ENCODE measurements around the gene NPIPB12.
"Not testable (repeated sequence)": the region's sequence is repeated elsewhere in the genome, so short reads cannot be mapped to it uniquely, and the experiment has no call there.

NPIPB12 gene

DNA sequence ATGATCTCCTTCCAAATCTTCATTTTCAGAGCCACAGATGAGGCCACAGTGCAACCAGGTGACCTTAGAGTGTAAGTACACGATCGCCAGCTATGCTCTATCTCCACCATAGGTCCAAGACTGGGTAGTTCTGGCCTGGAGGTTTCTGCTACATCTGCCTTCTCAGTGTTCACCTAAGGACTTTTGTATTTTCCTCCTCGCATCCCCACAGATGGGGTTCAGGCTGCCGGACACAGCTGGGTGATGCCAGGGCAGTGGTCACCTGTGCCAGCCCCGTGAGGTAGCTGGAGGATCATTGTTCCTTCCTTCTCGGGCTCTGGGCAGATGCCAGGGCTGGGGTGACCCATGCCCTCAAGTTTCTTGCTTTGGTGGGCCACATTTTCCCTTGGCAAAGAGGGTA, at the start of gene NPIPB12:
Gene NPIPB12, minus strand, starts transcription at position 101 of the 400 bp plus-strand sequence.
- not testable (repeated sequence) for DNase-seq

- DNase-seq = not testable (repeated sequence)
Observed at GRCh38 chr16:29521520-29521919, 15.3 kb upstream of the NPIPB12 start.

- not testable (repeated sequence) for DNase-seq
Observed at GRCh38 chr16:29482276-29482675, 23.9 kb downstream of the NPIPB12 start.

GRCh38 chr16:29472065-29472464, 34.1 kb downstream of the NPIPB12 start:
- not testable (repeated sequence) for DNase-seq

GRCh38 chr16:29469660-29470059, 36.5 kb downstream of the NPIPB12 start:
- not testable (repeated sequence) for DNase-seq

- DNase-seq = not testable (repeated sequence)
Observed at GRCh38 chr16:29467654-29468366, 38.4 kb downstream of the NPIPB12 start.

GRCh38 chr16:29466904-29467303, 39.3 kb downstream of the NPIPB12 start:
- DNase-seq = not testable (repeated sequence)

- not testable (repeated sequence) for DNase-seq
Observed at GRCh38 chr16:29465985-29466824, 40.0 kb downstream of the NPIPB12 start.

- DNase-seq = not testable (repeated sequence)
Observed at GRCh38 chr16:29460647-29461030, 45.6 kb downstream of the NPIPB12 start.

GRCh38 chr16:29459706-29460646, 46.2 kb downstream of the NPIPB12 start, which contains the start of gene SULT1A4:
TSS of gene SULT1A4 (plus strand) at chr16:29459913. CDS start at chr16:29461386, 1,473 bp downstream.
- not testable (repeated sequence) for DNase-seq

GRCh38 chr16:29457660-29458059, 48.5 kb downstream of the NPIPB12 start:
- not testable (repeated sequence) for DNase-seq

- DNase-seq = not testable (repeated sequence)
Observed at GRCh38 chr16:29454828-29455227, 51.4 kb downstream of the NPIPB12 start.

GRCh38 chr16:29454269-29454668, 51.9 kb downstream of the NPIPB12 start, which contains the start of the genes BOLA2 and SLX1B:
TSS of gene BOLA2 (minus strand) at chr16:29454351. CDS start at chr16:29454253, 98 bp downstream.
TSS of gene SLX1B (plus strand) at chr16:29454533.
- DNase-seq = not testable (repeated sequence)

- not testable (repeated sequence) for DNase-seq
Observed at GRCh38 chr16:29453754-29454153, 52.5 kb downstream of the NPIPB12 start.
